GDM1 (cell line): ENCODE results near the gene RHEX.
A peak's percentile ranks its signal among the peaks of the same experiment; 100 is the strongest.
"Not testable (repeated sequence)": the region's sequence is repeated elsewhere in the genome, so short reads cannot be mapped to it uniquely, and the experiment has no call there.

Experiments used
- DNase-seq: peaks from one replicate; lab custom pipeline; 2025; lab: John Stamatoyannopoulos, UW

RHEX gene

DNA sequence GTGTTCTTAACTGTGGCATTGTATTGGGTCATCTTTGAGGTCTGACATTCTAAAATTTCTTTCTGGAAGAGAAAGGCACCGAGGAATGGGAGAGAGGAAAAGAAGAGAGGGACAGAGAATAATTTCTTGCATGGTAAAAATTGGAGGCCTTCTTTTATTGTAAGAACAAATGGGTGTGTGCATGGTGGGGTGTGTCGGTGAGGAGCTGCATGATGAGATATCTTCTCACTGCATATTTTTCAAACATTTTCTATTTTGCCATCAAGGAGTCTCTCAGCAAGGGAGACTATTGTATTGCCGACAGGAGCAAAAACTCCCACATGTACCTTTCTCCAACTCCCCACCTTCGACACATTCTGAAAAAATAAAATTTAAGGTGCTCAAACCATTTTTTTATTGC is 22.8 kb upstream of the RHEX start:
- no peak for DNase-seq

DNA sequence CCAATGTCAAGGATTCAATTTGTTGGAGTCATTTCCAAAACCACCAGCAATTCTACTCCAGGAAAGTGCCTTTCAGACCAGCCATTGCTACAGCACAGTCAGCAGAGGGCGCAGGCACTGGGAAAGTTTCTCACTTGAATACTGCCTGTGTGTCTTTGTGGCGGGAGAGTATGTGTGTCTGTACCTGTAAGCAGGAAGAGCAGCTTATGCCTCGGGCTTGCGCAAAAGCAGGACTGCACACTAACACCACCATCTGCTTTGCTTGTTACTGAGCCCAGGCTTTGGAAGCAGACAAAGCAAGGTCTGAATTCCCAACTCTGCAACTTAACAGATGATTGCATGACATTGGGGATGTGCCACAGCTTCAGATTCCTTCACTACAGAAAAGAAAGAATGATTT is 22.3 kb upstream of the RHEX start:
- peak; percentile 84 for DNase-seq

DNA sequence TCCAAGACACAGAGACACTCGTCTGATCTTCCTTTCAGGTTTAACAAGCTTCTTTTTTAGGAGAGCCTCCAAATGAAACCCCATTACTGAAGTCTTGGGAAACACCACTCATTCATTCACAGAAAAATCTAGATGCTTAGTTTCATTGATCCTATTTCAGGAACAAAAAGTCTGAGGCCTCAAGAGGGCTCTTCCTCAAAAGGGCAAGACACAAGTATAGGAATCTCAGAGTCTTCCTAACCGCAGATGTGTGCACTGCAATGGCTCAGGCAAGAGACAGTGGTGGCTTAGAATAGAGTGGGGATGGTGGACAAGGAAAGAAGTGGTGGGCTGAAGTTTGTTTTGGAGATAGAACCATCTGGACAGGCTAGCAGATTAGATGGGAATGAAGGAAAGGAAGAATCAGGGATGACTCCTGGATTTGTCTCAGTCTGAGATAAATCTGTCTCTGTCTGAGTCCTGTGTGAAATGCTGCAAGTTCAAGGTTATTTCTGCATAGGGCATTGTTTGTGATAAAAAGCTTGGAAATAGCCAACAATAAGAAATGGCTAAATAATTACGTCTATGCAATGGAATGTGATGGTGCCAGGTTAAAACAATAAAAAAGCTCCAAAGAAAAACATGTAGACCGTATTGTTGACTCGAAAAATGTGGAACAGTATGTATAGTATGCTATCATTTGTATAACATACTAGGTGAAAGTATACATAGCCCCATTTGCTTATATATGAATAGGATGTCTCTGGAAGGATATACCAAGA is 20.4 kb upstream of the RHEX start:
- DNase-seq: no peak

DNA sequence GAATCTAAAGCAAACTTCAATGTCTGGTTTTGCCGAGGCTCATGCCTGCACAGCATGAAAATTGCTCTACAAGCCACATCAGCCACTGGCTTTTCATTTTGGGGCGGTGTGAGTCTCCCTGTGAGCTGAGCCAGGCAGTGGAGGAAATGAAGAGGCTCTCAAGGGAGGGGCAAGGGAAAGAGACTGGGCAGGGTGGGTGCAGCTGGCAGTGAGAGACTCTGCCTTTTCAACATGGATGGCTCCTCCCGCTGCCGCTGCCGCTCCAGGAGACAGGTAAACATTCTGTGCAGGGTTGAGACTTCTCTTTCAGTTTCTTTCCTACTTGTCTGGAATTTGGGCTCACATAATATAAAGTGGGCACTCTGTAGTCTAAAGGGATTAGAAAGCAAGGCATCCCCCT is 17.9 kb upstream of the RHEX start:
- DNase-seq: peak; percentile 24

DNA sequence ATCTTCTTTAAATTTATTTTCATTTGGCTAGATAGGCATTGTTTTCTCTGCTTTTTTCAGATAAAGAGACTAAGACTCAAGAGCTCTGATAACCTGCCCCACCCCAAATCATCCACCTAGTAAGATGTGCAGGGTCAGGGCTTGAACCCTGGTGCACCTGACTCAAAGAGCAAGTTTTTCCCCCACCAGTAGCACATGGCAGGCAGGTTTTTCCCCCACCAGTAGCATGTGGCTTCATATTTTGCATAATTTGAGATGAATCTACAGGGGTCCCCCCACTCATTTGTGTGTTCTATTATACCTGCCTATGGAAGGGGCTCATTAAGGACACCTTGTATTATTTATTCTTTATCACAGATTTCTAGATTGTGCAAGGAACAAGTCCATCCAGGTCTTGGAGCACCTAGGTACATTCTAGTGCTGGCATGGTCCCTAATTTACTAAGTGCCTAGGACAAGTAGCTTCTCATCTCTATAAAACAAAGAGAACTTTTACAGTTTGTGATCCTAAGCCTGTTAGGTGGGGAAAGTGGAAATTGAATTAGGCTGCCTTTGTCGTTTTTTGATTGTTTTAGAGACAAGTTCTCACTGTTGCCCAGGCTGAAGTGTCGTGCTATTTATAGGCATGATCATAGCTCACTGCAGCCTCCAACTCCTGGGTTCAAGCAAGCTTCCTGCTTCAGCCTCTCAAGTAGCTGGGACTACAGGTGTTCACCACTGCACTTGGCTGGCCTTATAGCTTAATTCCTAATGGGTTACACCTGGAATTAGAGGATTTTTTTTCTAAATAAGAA is 16.1 kb upstream of the RHEX start:
- no peak for DNase-seq

DNA sequence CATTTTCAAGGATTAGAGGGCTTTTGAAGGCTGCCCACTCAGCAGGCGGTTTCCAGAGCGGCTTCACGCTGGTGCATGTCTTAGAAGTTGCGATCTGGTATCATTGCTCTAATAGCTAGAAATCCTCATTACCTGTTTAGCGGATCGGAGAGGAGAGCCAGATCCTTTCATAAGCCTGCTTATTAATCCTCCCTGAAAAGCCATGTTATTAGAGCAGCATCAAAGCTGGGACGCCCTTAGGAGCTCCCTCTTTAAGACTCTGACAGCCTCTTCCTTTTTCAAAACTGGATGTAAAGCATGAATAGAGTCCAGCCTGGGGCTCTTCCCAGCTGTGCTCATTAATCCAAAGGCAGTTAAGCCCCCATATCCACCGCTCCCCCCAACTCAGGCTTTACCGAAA is 15.4 kb upstream of the RHEX start:
- DNase-seq: no peak

DNA sequence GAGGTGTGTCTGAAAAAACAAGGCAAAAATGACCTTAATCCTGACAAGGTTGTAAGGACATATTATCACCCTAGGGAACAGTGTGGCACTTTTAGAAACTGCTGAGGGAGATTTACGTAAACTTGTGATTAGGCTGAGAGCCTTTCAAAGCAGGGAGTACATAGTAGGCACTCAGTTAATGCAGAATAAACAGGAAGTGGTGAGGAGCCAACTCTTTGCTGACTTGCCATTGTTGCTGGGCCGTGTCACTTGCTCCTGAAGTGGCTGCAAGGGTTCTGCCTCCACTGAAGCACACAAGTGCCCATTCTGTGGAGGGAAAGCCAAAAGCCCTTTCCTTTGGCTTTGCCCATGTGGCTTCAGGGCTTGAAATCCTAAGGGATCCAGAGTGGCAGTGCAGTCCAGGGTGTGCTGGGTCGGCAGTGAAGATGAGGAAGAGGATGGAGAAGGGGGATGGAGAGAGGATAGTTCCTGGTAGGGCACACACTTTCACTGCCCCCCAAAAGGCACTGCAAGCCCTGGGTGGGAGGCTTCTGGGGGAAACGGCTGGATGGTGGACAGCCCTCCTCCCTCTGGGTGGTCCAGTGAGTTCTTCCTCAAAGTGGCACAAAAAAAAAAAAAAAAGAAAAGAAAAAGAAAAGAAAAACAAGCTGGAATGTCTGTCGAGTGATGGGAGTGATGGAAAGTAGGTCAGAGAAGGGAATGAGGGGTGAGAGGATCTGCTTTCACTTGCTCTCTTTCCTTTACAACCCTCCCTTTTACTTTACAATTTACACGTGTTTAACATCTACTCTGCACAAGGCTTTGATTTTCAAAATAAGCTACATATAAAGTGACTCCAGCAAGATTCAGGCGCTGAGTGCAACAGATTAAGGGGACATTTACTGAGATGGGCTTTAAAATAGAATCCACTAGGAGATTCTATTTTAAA is 13.7 kb upstream of the RHEX start:
- DNase-seq: no peak

DNA sequence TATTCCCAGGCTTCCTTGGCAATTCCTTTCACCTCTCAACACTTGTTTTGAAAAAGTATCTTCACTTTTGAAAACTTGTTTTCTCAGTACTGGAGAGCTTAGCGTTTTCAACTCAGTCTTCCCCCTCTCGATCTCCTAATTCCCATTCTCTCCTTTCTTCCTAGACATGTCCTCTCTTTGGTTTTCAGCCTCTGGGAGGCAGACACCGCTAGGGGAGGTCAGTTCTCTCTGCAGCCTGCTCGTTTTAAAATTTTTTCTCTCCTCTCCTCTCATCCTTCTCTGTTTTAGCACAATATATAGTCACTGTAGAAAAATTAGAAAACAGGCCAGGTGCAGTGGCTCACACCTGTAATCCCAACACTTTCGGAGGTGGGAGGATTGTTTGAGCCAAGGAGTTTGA is 12.6 kb upstream of the RHEX start:
- no peak for DNase-seq

DNA sequence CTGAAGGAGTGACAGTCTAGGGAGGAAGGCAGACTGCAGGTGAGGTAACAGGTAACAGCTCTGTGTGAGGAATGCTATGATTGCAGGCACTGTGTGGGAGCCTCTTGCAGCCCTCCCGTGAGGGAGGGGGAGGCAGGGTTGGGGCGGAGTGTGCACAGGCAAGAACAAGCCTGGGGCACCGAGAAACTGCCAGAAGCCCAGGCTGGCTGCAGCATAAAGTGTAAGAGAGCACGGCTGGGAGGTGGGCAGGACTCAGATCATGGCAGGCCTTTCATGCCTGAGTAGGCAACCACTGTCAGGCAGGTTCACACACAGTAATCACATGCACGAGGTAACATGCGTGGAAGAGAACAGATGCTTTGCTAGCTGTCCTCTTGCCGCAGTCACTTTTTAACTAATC is 11.3 kb upstream of the RHEX start:
- DNase-seq: no peak

DNA sequence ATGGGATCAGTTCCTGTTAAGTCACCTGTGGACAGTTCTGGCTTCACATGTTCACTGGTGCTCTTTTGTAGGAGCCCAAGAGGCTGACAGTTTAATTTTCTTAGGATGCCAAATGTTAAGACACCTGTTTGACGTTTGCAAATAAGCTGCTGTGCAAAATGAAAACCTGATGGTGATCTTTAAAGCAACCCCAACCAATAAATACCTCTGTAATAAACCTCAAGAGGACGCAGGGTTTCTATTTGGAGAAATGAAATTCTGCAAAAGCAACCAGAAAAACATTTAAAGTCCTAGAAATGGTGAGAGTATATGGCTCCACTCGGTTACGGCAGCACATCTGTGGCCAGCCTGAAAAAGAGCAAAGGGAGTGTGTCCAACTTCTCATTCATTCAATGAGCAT is 5.7 kb upstream of the RHEX start:
- DNase-seq: no peak

DNA sequence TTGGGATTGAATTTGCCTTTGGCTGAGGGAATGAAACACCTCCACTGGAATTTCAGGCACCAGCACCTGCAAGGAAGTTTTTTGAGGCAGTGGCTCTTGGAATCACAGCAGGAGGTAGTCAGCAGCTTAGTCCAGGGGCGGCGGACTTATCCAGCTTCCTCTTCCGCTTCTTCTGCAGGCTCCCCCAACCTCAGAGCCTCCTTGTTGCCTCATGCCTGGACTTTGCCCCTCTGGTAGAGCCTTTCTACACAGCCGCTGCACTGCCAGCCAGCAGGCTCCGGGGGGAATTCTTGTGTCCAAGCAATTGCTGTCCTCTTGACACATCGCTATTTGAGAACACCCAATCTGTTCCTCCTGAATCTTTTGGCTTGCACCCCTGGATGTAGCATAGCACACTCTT is 4.4 kb upstream of the RHEX start:
- no peak for DNase-seq

DNA sequence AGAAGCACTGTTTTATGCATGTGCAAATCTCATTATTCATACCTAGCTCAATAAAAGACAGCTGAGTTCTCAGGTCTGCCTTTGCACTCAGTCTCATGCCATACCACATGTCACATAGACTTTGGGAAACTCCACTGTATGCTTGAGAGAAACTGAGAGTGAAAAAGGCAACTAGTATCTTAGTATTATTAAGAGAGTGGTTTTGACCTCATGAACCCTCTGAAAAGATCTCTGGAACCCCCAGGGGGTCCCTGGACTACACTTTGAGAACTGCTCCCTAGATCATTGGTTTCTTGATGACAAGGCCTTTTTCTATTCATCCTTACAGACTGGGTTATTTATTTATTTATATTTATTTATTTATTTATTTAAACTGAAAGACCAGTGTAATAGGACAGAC is 3.7 kb upstream of the RHEX start:
- no peak for DNase-seq

DNA sequence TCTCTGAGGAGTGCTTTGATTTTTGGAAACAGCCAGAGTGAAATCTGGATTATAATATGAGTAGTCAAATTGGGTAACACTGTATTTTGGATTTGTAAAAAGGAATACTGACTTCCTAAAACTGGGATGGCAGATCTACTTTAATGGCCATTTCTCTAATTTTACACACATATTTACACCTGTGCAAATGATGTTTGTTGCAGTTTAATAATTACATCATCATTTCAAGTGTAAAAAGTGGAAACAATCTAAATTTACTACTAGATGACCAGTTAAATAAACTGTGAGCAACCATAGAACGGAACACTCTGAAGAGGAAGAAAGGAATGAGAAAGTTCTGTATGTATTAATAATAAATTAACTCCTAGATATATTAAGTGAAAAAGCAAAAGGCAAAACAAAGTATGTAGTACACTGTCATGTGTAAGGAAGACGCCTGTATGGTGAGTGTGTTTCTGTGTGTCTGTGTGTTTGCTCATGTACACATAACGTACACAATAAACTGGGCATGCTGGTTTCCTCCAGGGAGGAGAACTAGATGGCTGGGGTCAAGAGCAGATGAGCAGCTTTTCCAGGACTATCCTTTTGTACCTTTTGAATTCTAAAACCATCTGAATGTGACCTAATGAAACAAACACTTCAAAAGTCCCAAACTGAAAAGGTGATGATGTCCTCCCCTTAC is 2.9 kb upstream of the RHEX start:
- DNase-seq: no peak

DNA sequence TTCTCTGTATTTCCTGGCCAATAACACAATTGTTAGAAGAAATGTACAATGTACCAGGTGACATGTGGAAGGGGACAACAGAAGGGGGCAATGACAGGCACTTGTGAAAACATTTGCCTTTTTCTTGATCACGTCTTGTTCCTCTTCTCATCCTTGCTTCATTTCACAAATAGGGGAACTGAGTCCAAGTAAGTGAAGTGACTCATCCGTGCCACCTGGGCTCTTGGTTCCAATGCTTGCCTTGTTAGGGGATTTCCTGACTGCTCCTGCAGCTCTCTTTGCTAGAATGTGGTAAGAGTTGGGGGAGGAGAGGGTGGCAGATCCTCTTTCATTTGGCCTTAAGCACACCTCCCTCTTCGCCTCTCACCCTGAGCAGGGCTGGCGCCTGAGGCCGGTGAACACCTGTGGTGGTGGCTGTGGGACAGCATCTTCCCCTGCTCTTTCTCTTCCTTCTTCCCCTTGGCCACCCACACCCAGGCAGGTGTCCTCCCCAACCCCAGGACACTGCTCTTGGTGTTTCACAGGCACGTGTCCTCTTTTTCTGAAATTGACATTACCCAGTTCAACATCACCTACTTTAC is 2.2 kb upstream of the RHEX start:
- DNase-seq: peak; percentile 51

DNA sequence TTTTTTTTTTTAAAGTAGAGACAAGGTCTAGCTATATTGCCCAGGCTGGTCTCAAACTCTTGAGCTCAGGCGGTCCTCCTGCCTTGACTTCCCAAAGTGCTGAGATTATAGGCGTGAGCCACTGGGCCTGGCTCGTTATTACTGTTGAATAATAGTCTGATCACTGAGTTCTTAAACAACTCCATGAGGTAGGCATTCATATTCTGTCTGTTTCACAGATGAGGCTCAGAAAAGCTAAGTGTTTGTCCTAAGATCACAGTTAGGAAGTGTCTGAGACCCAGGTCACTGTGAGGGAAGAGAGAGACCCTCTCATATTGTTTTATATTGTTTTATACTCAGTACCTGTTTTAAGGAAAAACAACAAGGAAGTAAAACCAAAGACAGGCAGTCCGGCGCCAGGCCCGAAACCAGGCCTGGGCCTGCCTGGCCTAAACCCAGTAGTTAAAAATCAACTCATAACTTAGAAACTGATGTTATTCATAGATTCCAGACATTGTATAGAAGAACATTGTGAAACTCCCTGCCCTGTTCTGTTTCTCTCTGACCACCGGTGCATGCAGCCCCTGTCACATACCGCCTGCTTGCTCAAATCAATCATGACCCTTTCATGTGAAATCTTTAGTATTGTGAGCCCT is 625 bp upstream of the RHEX start:
- not testable (repeated sequence) for DNase-seq

DNA sequence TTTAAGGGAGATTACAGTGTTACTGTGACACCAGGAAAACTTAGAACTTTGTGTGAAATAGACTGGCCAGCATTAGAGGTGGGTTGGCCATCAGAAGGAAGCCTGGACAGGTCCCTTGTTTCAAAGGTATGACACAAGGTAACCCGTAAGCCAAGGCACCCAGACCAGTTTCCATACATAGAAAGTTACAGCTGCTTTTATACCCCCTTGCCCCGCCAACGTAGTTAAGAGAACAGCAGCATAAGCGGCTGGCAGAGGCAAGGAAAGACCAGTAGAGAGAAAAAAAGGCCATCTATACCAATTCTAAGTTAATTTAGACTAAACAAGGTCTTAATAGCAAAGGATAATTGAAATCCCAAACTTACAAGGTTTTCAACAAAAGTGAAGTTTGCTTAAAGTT is 643 bp downstream of the RHEX start:
- DNase-seq: not testable (repeated sequence)

DNA sequence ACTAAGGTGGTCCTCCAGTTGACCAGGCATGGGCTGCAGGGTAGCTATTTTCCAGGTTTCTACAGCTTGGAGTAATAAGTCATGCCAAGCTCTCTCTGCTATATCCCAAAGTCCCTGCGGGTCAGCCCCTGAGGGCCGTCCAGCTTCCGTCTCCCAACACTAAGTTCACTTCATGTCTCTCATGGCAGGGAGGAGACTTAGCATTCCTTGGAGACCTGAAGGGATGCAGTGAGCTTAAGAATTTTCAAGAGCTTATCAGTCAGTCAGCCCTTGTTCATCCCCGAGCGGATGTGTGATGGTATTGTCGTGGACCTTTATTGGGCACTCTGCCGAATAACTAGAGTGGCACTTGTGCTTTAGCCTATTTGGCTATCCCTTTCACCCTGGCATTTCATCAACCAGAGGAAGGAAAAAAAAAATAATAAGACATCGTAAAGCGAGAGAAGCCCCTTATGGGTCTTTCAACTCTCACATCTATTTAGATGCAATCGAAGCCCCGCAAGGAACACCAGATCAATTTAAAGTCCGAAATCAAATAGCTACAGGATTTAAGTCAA is 2.2 kb downstream of the RHEX start:
- DNase-seq: not testable (repeated sequence)

DNA sequence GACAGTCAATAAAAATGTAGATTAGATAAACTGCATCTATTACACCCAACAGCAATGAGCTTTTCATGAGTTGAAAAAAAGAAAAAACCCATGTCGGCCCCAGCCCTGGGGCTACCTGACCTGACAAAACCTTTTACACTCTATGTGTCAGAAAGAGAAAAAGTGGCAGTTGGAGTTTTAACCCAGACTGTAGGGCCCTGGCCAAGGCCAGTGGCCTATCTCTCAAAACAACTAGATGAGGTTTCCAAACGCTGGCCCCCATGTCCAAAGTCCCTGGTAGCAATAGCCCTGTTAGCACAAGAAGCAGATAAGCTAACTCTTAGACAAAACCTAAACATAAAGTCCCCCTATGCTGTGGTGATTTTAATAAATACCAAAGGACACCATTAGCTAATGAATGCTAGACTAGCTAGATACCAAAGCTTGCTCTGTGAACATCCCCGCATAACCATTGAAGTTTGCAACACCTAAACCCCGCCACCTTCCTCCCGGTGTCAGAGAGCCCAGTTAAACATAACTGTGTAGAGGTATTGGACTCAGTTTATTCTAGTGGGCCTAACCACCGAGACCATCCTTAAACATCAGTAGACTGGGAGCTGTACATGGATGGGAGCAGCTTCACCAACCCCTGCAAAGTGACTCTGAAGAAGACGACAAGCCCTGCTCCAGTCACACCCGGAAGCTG is 2.8 kb downstream of the RHEX start:
- not testable (repeated sequence) for DNase-seq

DNA sequence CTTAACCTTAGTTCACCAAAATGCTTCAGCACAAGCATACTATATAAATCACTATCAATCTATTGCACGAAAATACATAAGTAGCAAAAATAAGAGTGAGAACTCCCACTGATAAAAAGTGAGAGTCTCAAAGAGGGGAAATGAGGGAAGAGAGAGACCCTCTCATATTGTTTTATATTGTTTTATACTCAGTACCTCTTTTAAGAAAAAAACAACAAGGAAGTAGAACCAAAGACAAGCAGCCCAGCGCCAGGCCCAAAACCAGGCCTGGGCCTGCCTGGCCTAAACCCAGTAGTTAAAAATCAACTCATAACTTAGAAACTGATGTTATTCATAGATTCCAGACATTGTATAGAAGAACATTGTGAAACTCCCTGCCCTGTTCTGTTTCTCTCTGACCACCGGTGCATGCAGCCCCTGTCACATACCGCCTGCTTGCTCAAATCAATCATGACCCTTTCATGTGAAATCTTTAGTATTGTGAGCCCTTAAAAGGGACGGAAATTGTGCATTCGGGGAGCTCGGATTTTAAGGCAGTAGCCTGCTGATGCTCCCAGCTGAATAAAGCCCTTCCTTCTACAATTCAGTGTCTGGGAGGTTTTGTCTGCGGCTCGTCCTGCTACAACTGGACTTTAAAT is 5.4 kb downstream of the RHEX start:
- DNase-seq: not testable (repeated sequence)

DNA sequence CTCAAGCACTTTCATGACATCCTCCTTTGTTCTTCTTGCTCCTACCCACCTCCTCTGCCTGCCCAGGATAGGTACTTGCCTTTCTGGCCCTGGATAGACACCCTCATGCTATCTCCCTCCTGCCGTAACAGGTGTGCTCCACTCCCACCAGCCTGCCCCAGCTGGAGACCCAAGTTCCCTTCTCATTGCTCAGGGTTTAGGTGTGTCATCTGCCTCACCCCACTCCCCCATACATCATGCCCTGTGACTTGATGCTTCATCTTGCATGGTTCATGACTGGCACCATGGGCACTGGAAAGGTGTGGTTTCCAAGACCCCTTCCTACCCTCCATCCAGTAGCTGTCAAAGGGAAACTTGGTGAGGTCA is 5.9 kb downstream of the RHEX start:
- no peak for DNase-seq
